ENCODE measurements around the gene SH3BP4. TPM values are rescaled to one million over a fixed set of nuclear protein-coding genes. Genes with fewer than 3 reads are reported as not detected.

SH3BP4 gene
- total RNA-seq, 1 experiment from 2014 or later, result 93.8 TPM

GRCh38 chr2:234920836-234921235 lies 31.0 kb upstream of the SH3BP4 start:
- H2BK15ac ChIP-seq (ENCODE audit: low read depth, low read length), result no peak overlapping the region
- H3K4me3 Mint-ChIP-seq, result no peak overlapping the region

More at GRCh38 chr2:234920836-234921235, 31.0 kb upstream of the SH3BP4 start:
- WGBS (ENCODE audit: extremely low coverage, insufficient read length, low lambda C conversion rate), result no CpG with 5 or more reads among the region's 2 CpGs
- Histone ChIP-seq H4K5ac (ENCODE audit: insufficient read length, low read depth, low read length) (no peak overlapping the region), H3T11ph (ENCODE audit: low read length) (no peak overlapping the region), H3K27me3 (ENCODE audit: insufficient read depth, low read length) (no peaks in the 10 kb centered on the region), H3K14ac (ENCODE audit: insufficient read depth, low read length) (no peak overlapping the region), H4K91ac (ENCODE audit: insufficient read length, low read depth, low read length) (no peak overlapping the region), H4K20me1 (ENCODE audit: control insufficient read depth, insufficient read depth, insufficient read length) (no peaks in the 10 kb centered on the region), H3K79me2 (ENCODE audit: insufficient read depth, low read length) (no peaks in the 10 kb centered on the region), H3K23ac (ENCODE audit: insufficient read length, low read depth, low read length) (no peak overlapping the region), H2AFZ (ENCODE audit: low read length) (no peak overlapping the region), H2BK12ac (ENCODE audit: insufficient read length, low read depth, low read length) (no peak overlapping the region), H3K9ac (ENCODE audit: extremely low read depth, insufficient read length, low read length) (no peak overlapping the region), H3K4me1 (ENCODE audit: insufficient read depth, low read length) (no peaks in the 10 kb centered on the region), H3K23me2 (ENCODE audit: insufficient read length, low read depth, low read length, poor library complexity, severe bottlenecking) (no peaks in the 10 kb centered on the region), H3K56ac (ENCODE audit: insufficient read length, low read depth, low read length) (no peak overlapping the region), H3K79me1 (ENCODE audit: insufficient read depth, low read depth, low read length, poor library complexity, severe bottlenecking) (no peaks in the 10 kb centered on the region), H4K8ac (replicated peaks; ENCODE audit: insufficient read length, low read depth, low read length) (no peak overlapping the region), H3K18ac (ENCODE audit: insufficient read length, low read depth, low read length) (no peak overlapping the region), H3K4me2 (ENCODE audit: insufficient read depth, insufficient read length, low read length) (no peak overlapping the region), H2BK20ac (ENCODE audit: low read depth, low read length, poor library complexity, severe bottlenecking) (no peak overlapping the region), H3K4ac (ENCODE audit: low read depth, low read length) (no peak overlapping the region), H2BK5ac (ENCODE audit: insufficient read length, low read length) (no peak overlapping the region), H3K9me3 (ENCODE audit: control insufficient read depth, low read depth, low read length) (no peaks in the 10 kb centered on the region), H3K27ac (ENCODE audit: insufficient read length, low read depth, low read length) (no peak overlapping the region), H2AK5ac (ENCODE audit: insufficient read length, low read length) (no peak overlapping the region), H2BK120ac (ENCODE audit: low read depth, low read length, poor library complexity, severe bottlenecking) (no peak overlapping the region)
- no peak for TF ChIP-seq CTCF (conservative IDR thresholded peaks at IDR 0.05)
- H3K4me1 Mint-ChIP-seq, result peaks cover 11 to 14% of the 10 kb centered on the region in 2 experiments
- DNase-seq, result no peak
- no peak overlapping the region for H3K27ac Mint-ChIP-seq
- H3K36me3 Mint-ChIP-seq (ENCODE audit: insufficient read depth in 1 of 3, low read depth in 3 of 3), result no peaks in the 10 kb centered on the region; a peak in 1 of 7 replicates
- peaks cover 13% of the 10 kb centered on the region; the same call in 1 of the 2 replicates for H3K27me3 Mint-ChIP-seq (ENCODE audit: low read depth)
- peaks cover 4 to 10% of the 10 kb centered on the region in 2 experiments; a peak in 3 of 5 replicates for H3K9me3 Mint-ChIP-seq
